HEK293T (cell line): ENCODE data around the gene STATH.

Experiments
- CTCF ChIA-PET: fragments of 350-600 bp; formaldehyde crosslinking; extraction: SDS; loops from one replicate; lab custom pipeline; 2021; ENCODE audit warnings: antibody characterized with exemption, inconsistent platforms; lab: Yijun Ruan, JAX
- POLR2A ChIA-PET: fragments of 350-600 bp; formaldehyde crosslinking; extraction: SDS; loops from one replicate; lab custom pipeline; 2020; ENCODE audit warnings: antibody characterized with exemption, inconsistent platforms; lab: Yijun Ruan, JAX
- DNase-seq: peaks from one replicate; pipeline ENCODE4 v3.0.0; 2012; ENCODE audit warnings: mixed read lengths; ENCODE audit errors: extremely low spot score
- ARNT ChIP-seq: fragments of 450-650 bp; IDR thresholded peaks from 2 replicates; pipeline ENCODE4 v1.6.1; 2017; ENCODE audit warnings: mild to moderate bottlenecking
- BHLHE40 ChIP-seq: fragments of 450-650 bp; IDR thresholded peaks from 2 replicates; pipeline ENCODE4 v1.6.1; 2016; ENCODE audit warnings: mild to moderate bottlenecking, moderate library complexity, borderline replicate concordance
- CTBP1 ChIP-seq: fragments of 450-650 bp; IDR thresholded peaks from 2 replicates; pipeline ENCODE4 v1.6.1; 2016; ENCODE audit warnings: borderline replicate concordance
- ELF4 ChIP-seq: fragments of 450-650 bp; IDR thresholded peaks from 2 replicates; pipeline ENCODE4 v1.6.1; 2017; ENCODE audit warnings: antibody characterized with exemption
- FOXA1 ChIP-seq: fragments of 450-650 bp; IDR thresholded peaks from 2 replicates; pipeline ENCODE4 v1.6.1; 2016; ENCODE audit warnings: mild to moderate bottlenecking
- FOXK2 ChIP-seq: fragments of 450-650 bp; IDR thresholded peaks from 2 replicates; pipeline ENCODE4 v1.6.1; 2016; ENCODE audit warnings: mild to moderate bottlenecking
- FOXM1 ChIP-seq: fragments of 450-650 bp; IDR thresholded peaks from 2 replicates; pipeline ENCODE4 v1.6.1; 2017; ENCODE audit warnings: mild to moderate bottlenecking, borderline replicate concordance
- HDGF ChIP-seq: fragments of 450-650 bp; IDR thresholded peaks from 2 replicates; pipeline ENCODE4 v1.6.1; 2017; ENCODE audit warnings: antibody characterized with exemption, borderline replicate concordance
- L3MBTL2 ChIP-seq: fragments of 450-650 bp; conservative IDR thresholded peaks from 2 replicates; pipeline ENCODE4 v1.6.1; 2016; ENCODE audit warnings: mild to moderate bottlenecking
- LEF1 ChIP-seq: fragments of 450-650 bp; IDR thresholded peaks from 2 replicates; pipeline ENCODE4 v1.6.1; 2017; ENCODE audit warnings: mild to moderate bottlenecking, borderline replicate concordance
- NFRKB ChIP-seq: fragments of 450-650 bp; IDR thresholded peaks from 2 replicates; pipeline ENCODE4 v1.6.1; 2016; ENCODE audit warnings: mild to moderate bottlenecking, moderate library complexity
- PKNOX1 ChIP-seq: fragments of 450-650 bp; IDR thresholded peaks from 2 replicates; pipeline ENCODE4 v1.6.1; 2016
- SP1 ChIP-seq: fragments of 450-650 bp; IDR thresholded peaks from 2 replicates; pipeline ENCODE4 v1.6.1; 2017
- SUZ12 ChIP-seq: fragments of 450-650 bp; IDR thresholded peaks from 2 replicates; pipeline ENCODE4 v1.6.1; 2016; ENCODE audit warnings: mild to moderate bottlenecking
- TARDBP ChIP-seq: fragments of 450-650 bp; IDR thresholded peaks from 2 replicates; pipeline ENCODE4 v1.6.1; 2016
- ZNF384 ChIP-seq: fragments of 450-650 bp; IDR thresholded peaks from 2 replicates; pipeline ENCODE4 v1.6.1; 2016

The STATH gene

GRCh38 chr4:69995526-69996016 lies at the start of gene STATH:
STATH (plus strand) TSS chr4:69995966; CDS start chr4:69998438, 2,472 bp downstream.
- CTCF ChIA-PET = no interaction called here
- DNase-seq = no peak
- TF ChIP-seq PKNOX1 = no peak
- no peak for TF ChIP-seq FOXA1
- TF ChIP-seq TARDBP = no peak
- no peak for TF ChIP-seq CTBP1
- no peak for TF ChIP-seq ZNF384
- no peak for TF ChIP-seq SP1
- no peak for TF ChIP-seq FOXK2
- TF ChIP-seq HDGF = no peak
- TF ChIP-seq NFRKB = no peak
- no peak for TF ChIP-seq LEF1
- TF ChIP-seq BHLHE40 = no peak
- no peak for TF ChIP-seq FOXM1
- no peak for TF ChIP-seq ARNT
- TF ChIP-seq ELF4 = no peak
- no peak for TF ChIP-seq SUZ12
- no peak for TF ChIP-seq L3MBTL2
- POLR2A ChIA-PET = no interaction called here

GRCh38 chr4:69951602-69952001 lies 44.2 kb upstream of the STATH start:
- POLR2A ChIA-PET = no interaction called here
- TF ChIP-seq LEF1 (no peak), FOXK2 (no peak), ARNT (no peak), PKNOX1 (no peak), SUZ12 (no peak), NFRKB (no peak), FOXA1 (no peak)
- DNase-seq = no peak
- CTCF ChIA-PET = interaction anchor here (0.7 kb wide), 1 partner anchor 389 kb away, joined by 3 read pairs; no protein-coding TSS in a partner anchor

GRCh38 chr4:69957209-69957608 lies 38.6 kb upstream of the STATH start:
- no peak for DNase-seq
- ChIA-PET POLR2A (no interaction called here), CTCF (no interaction called here)
- no peak for TF ChIP-seq NFRKB
- no peak for TF ChIP-seq LEF1
- no peak for TF ChIP-seq BHLHE40

- ChIA-PET CTCF (no interaction called here), POLR2A (no interaction called here)
- TF ChIP-seq ELF4 = no peak
- no peak for TF ChIP-seq PKNOX1
- TF ChIP-seq ARNT = no peak
- TF ChIP-seq NFRKB = no peak
- no peak for TF ChIP-seq CTBP1
- no peak for TF ChIP-seq LEF1
- TF ChIP-seq ZNF384 = no peak
- no peak for TF ChIP-seq TARDBP
- TF ChIP-seq SP1 = no peak
- no peak for TF ChIP-seq BHLHE40
- TF ChIP-seq SUZ12 = no peak
- TF ChIP-seq FOXK2 = no peak
- DNase-seq = no peak
Measured at GRCh38 chr4:69965628-69966027, 30.1 kb upstream of the STATH start, which contains the start of gene CSN2. CSN2 (minus strand) TSS chr4:69965728; CDS start chr4:69960995, 4,733 bp downstream.

GRCh38 chr4:69970071-69970470 lies 25.7 kb upstream of the STATH start:
- POLR2A ChIA-PET = no interaction called here
- no peak for TF ChIP-seq FOXA1
- no peak for TF ChIP-seq PKNOX1
- TF ChIP-seq SP1 = no peak
- no peak for TF ChIP-seq ZNF384
- TF ChIP-seq BHLHE40 = no peak
- no peak for TF ChIP-seq ARNT
- no peak for TF ChIP-seq L3MBTL2
- no peak for TF ChIP-seq TARDBP
- no peak for TF ChIP-seq LEF1
- TF ChIP-seq ELF4 = no peak
- TF ChIP-seq FOXM1 = no peak
- no peak for TF ChIP-seq FOXK2
- TF ChIP-seq HDGF = no peak
- no peak for TF ChIP-seq CTBP1
- TF ChIP-seq SUZ12 = no peak
- TF ChIP-seq NFRKB = no peak

GRCh38 chr4:69974631-69975030 lies 21.1 kb upstream of the STATH start:
- no peak for TF ChIP-seq SUZ12
- no peak for TF ChIP-seq TARDBP
- no peak for TF ChIP-seq HDGF
- no peak for TF ChIP-seq ELF4
- no peak for TF ChIP-seq PKNOX1
- TF ChIP-seq L3MBTL2 = no peak
- no peak for TF ChIP-seq FOXA1
- no peak for TF ChIP-seq SP1
- TF ChIP-seq FOXK2 = no peak
- TF ChIP-seq BHLHE40 = no peak
- no peak for TF ChIP-seq CTBP1
- no peak for TF ChIP-seq ARNT
- no peak for TF ChIP-seq NFRKB
- no peak for TF ChIP-seq LEF1
- TF ChIP-seq FOXM1 = no peak
- TF ChIP-seq ZNF384 = no peak
- POLR2A ChIA-PET = no interaction called here
- no peak for DNase-seq
- CTCF ChIA-PET = no interaction called here

More at GRCh38 chr4:69970071-69970470, 25.7 kb upstream of the STATH start:
- CTCF ChIA-PET = interaction anchor here (0.6 kb wide), 1 partner anchor 10 kb away, joined by 3 read pairs; no protein-coding TSS in a partner anchor
- no peak for DNase-seq
